ENCODE measurements around the gene FCER1G.
A peak's percentile ranks its signal among the peaks of the same experiment; 100 is the strongest.
"Not testable (repeated sequence)": the region's sequence is repeated elsewhere in the genome, so short reads cannot be mapped to it uniquely, and the experiment has no call there.

FCER1G gene

DNA sequence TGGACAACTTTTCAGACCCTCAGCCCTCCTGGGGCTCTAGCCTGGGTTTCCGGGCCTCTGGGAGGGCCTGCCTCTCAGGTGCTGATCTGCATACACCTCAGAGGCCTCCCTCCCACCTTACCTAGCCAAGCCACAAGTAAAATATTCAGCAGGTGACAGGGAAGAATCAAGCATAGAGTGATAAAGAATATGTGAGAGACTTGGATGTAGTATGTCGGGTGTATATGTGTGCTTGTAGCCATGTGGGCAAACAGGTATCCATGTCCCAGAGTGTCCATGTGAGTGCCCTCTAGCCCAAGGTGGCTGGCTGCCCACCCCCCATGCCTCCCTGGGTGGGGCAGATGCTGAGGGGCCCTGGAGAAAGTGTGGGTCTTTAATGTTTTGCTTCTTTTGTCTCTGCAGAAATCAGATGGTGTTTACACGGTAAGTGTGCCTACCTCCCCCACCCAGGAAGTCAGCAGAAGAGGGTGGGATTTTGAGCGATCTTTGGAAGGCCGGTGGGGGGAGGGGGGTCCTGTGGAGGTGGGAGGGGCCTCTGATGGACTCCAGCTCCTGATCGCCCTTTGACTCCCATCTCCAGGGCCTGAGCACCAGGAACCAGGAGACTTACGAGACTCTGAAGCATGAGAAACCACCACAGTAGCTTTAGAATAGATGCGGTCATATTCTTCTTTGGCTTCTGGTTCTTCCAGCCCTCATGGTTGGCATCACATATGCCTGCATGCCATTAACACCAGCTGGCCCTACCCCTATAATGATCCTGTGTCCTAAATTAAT is 3.4 kb downstream of the FCER1G start:
- TF ChIP-seq EZH2 (IDR thresholded peaks at IDR 0.05) (no peak), POLR2AphosphoS5 (IDR thresholded peaks at IDR 0.05; ENCODE audit: borderline replicate concordance, low read depth, low read length) (no peak), FOXP2 (optimal IDR thresholded peaks at IDR 0.05; ENCODE audit: control extremely low read depth, extremely low read length, insufficient read depth) (no peak)
- no peak overlapping the region for H3K4me3 ChIP-seq
- H3K9ac ChIP-seq (ENCODE audit: insufficient read length), result no peak overlapping the region
- no peaks in the 10 kb centered on the region for H3K9me3 ChIP-seq (ENCODE audit: low read depth, low read length)
- H3K36me3 ChIP-seq (ENCODE audit: insufficient read depth, low read length), result peaks cover 15% of the 10 kb centered on the region
- DNase-seq (ENCODE audit: low read depth, low spot score), result no peak
- H3K27ac ChIP-seq, result no peak overlapping the region

DNA sequence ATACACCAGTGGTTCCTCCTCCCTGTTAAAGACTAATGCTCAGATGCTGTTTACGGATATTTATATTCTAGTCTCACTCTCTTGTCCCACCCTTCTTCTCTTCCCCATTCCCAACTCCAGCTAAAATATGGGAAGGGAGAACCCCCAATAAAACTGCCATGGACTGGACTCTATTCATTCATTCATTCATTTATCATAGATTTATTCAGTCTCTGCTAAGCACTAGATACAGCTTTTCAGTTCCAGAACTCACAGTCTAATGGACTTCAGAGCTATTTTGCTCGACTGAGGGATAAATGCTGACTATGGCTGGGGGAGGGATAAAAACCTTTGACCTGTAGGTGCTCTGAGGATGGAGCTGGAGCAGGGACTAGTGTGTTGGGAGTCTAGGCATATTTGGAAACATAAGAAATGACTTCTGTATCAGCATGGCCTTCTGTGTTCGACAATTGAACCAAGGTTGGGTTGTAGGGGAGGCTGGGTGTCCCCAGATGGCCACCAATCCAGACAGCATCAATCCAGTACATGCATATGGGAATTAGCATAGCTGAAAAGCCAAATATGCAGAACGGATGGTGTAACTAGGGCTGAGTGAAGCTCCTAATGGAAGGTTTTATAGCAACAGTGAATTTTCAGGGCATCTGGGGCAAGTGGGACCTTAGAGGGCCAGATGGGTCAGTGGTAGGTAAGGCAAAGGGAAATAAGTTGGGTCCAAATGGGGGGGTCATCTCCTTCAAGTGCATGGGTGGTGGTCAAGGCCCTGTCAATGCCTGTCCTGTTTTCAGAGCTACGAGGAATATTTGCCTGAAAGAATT is 4.2 kb downstream of the FCER1G start:
- no peak for DNase-seq (ENCODE audit: low read depth, low spot score)
- Histone ChIP-seq H3K27ac (no peak overlapping the region), H3K9me3 (ENCODE audit: low read depth, low read length) (no peaks in the 10 kb centered on the region), H3K36me3 (ENCODE audit: insufficient read depth, low read length) (peaks cover 7% of the 10 kb centered on the region; the same call in 1 of the 2 replicates), H3K9ac (ENCODE audit: insufficient read length) (no peak overlapping the region), H3K4me3 (no peak overlapping the region)
- TF ChIP-seq EZH2 (IDR thresholded peaks at IDR 0.05) (no peak), POLR2AphosphoS5 (IDR thresholded peaks at IDR 0.05; ENCODE audit: borderline replicate concordance, low read depth, low read length) (no peak), FOXP2 (optimal IDR thresholded peaks at IDR 0.05; ENCODE audit: control extremely low read depth, extremely low read length, insufficient read depth) (no peak)

DNA sequence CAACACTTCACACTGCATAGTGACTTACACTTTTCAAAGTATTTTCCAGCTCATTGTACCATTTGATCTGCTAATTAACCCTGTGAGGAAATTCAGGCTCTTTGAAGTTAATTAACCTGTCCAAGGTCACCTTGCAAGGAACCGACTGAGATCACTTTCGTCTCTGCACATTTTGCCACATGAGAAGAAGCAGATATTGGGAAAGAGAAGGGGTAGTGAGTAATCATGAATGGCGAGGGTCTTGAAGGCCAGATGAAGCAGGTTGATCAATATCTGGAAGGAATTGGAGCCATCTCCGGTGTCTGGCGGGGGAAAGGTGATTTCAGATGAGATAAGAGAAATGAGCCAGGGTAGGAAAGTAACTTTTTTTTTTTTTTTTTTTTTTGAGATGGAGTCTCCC is 4.9 kb downstream of the FCER1G start:
- H3K9me3 ChIP-seq (ENCODE audit: low read depth, low read length), result no peaks in the 10 kb centered on the region
- no peak overlapping the region for H3K9ac ChIP-seq (ENCODE audit: insufficient read length)
- no peak for DNase-seq (ENCODE audit: low read depth, low spot score)
- TF ChIP-seq EZH2 (IDR thresholded peaks at IDR 0.05) (no peak), FOXP2 (optimal IDR thresholded peaks at IDR 0.05; ENCODE audit: control extremely low read depth, extremely low read length, insufficient read depth) (no peak), POLR2AphosphoS5 (IDR thresholded peaks at IDR 0.05; ENCODE audit: borderline replicate concordance, low read depth, low read length) (no peak)
- no peak overlapping the region for H3K4me3 ChIP-seq
- peaks cover 4% of the 10 kb centered on the region; the same call in 1 of the 2 replicates for H3K36me3 ChIP-seq (ENCODE audit: insufficient read depth, low read length)
- H3K27ac ChIP-seq, result no peak overlapping the region

DNA sequence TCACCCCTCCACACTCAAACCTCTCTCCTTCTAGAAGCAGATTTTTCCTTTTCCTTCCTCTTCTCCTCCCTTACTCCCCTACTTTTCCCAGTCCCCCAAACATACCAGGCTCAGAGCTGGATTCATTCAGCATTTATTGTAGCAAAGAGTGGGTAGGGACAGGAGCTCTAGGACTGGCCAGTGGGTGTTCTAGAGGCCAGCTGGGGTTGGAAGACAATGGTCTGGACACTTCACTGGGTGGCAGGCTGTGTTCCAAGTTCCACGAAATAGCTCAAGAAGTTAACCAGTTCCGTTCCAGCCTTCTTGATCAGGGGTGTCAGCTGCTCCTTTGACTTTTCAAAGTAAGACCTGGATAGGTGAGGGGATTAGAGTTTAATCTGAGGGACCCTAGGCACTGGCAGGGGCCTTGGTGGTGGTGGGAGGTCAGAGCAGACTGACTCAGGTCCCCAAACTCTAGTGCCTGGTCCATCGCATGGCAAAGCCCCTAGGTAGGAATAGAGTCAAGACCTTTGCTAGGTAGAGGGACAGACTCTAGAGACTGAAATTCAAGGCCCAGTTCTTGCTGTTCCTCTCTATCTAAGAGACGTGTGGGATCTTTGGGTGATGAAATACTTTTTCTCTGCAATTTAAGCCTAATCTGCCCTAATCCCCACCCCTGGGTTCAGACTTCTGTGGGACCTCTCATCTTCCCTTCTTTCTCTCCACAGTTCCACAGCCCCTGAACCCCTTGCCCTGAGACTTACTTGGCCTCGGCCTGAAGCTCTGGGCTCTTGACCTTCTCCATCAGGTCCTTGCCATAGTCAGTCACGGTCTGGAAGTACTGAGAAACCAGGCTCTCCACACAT is 7.3 kb downstream of the FCER1G start:
- no peak for DNase-seq (ENCODE audit: low read depth, low spot score)
- Histone ChIP-seq H3K9me3 (ENCODE audit: low read depth, low read length) (no peaks in the 10 kb centered on the region), H3K27ac (no peak overlapping the region), H3K9ac (ENCODE audit: insufficient read length) (no peak overlapping the region), H3K36me3 (ENCODE audit: insufficient read depth, low read length) (no peaks in the 10 kb centered on the region), H3K4me3 (no peak overlapping the region)
- TF ChIP-seq FOXP2 (optimal IDR thresholded peaks at IDR 0.05; ENCODE audit: control extremely low read depth, extremely low read length, insufficient read depth), result no peak
- TF ChIP-seq POLR2AphosphoS5 (IDR thresholded peaks at IDR 0.05; ENCODE audit: borderline replicate concordance, low read depth, low read length), result no peak
- TF ChIP-seq EZH2 (IDR thresholded peaks at IDR 0.05), result no peak

DNA sequence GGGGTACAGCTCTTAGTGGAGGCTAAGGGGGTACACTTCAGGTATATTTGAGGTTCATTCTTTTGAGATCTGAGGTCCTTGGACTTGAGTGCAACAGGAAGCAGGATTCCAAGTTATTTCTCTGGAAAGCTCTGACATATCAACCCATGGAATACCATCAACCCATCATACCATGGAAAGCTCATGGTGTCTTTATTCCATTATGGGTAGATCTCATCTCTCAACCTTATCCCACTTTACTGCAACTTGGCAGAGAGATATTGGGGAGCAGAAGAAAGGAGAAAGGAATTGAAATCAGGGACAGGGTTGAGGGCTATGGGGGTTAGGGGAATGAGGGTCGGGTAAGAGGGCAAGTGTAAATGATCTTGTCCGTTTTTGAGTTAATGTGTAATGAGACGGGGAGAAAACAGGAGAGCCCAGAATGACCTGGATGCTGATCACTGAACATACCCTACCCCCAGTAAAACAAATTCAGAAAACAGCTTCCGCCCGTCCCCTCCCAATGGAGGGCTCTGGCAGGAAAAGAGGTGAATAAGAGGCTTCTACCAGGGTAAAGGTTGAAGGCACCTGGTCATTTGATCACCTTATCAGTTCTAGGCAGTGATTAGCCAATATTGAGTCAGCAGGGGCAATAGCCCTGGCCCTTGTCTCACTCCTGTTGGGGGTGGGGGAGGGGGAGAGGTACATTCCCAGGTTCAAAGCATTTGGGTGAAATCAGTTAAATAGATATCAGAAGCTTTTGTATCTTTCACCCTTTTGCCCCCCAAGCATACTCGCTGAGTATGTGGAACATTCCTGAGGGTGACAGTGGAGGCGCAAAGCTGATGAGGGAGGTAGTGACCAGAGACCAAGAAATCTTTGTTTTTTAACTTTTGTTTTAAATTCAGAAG is 9.0 kb downstream of the FCER1G start:
- Histone ChIP-seq H3K27ac (no peak overlapping the region), H3K9ac (ENCODE audit: insufficient read length) (no peak overlapping the region), H3K9me3 (ENCODE audit: low read depth, low read length) (no peaks in the 10 kb centered on the region), H3K36me3 (ENCODE audit: insufficient read depth, low read length) (peaks cover 10% of the 10 kb centered on the region; the same call in 1 of the 2 replicates), H3K4me3 (no peak overlapping the region)
- TF ChIP-seq POLR2AphosphoS5 (IDR thresholded peaks at IDR 0.05; ENCODE audit: borderline replicate concordance, low read depth, low read length) (no peak), EZH2 (IDR thresholded peaks at IDR 0.05) (no peak), FOXP2 (optimal IDR thresholded peaks at IDR 0.05; ENCODE audit: control extremely low read depth, extremely low read length, insufficient read depth) (no peak)
- no peak for DNase-seq (ENCODE audit: low read depth, low spot score)

DNA sequence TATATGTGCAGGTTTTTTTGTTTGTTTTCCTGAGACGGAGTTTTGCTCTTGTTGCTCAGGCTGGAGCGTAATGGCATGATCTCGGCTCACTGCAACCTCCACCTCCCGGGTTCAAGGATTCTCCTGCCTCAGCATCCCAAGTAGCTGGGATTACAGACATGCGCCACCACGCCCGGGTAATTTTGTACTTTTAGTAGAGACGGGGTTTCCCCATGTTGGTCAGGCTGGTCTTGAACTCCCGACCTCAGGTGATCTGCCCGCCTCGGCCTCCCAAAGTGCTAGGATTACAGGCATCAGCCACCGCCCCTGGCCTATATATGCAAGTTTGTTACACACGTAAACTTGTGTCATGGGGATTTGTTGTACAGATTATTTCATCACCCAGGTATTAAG is 9.6 kb downstream of the FCER1G start:
- DNase-seq (ENCODE audit: low read depth, low spot score); H3K27ac ChIP-seq: not testable (repeated sequence)
- H3K36me3 ChIP-seq (ENCODE audit: insufficient read depth, low read length), result peaks cover 16% of the 10 kb centered on the region; the same call in 1 of the 2 replicates

DNA sequence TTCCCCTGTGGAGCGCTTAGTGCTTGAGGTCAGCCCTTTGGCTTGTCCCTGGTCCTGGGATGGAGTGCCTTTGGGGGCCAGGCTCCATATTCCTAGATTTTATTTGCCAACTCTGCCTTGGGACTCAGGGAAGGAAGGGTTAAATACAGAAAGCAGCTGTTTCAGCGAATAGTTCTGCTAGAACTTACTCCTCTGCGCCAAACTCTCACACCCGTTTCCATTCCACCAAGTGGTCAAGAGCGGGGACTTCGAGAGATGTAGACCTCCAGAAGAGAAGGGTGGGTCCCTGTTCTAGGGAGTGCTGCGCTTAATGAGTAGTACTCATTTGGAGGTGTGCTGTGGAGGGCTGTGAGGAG is 10.1 kb downstream of the FCER1G start:
- no peak for DNase-seq (ENCODE audit: low read depth, low spot score)
- H3K9me3 ChIP-seq (ENCODE audit: low read depth, low read length), result no peaks in the 10 kb centered on the region
- H3K4me3 ChIP-seq, result peak overlapping the region; percentile 29
- no peak for TF ChIP-seq FOXP2 (optimal IDR thresholded peaks at IDR 0.05; ENCODE audit: control extremely low read depth, extremely low read length, insufficient read depth)
- no peak for TF ChIP-seq POLR2AphosphoS5 (IDR thresholded peaks at IDR 0.05; ENCODE audit: borderline replicate concordance, low read depth, low read length)
- no peak for TF ChIP-seq EZH2 (IDR thresholded peaks at IDR 0.05)
- H3K36me3 ChIP-seq (ENCODE audit: insufficient read depth, low read length), result peaks cover 16% of the 10 kb centered on the region; the same call in 1 of the 2 replicates
- peak overlapping the region; percentile 75 for H3K27ac ChIP-seq
- peak overlapping the region; percentile 11 for H3K9ac ChIP-seq (ENCODE audit: insufficient read length)

More for the DNA sequence above, 9.6 kb downstream of the FCER1G start:
- H3K9ac ChIP-seq (ENCODE audit: insufficient read length); H3K9me3 ChIP-seq (ENCODE audit: low read depth, low read length); H3K4me3 ChIP-seq: not testable (repeated sequence)
